ENCODE results near the gene ITGA5.
A peak's percentile ranks its signal among the peaks of the same experiment; 100 is the strongest.

ITGA5 gene

DNA sequence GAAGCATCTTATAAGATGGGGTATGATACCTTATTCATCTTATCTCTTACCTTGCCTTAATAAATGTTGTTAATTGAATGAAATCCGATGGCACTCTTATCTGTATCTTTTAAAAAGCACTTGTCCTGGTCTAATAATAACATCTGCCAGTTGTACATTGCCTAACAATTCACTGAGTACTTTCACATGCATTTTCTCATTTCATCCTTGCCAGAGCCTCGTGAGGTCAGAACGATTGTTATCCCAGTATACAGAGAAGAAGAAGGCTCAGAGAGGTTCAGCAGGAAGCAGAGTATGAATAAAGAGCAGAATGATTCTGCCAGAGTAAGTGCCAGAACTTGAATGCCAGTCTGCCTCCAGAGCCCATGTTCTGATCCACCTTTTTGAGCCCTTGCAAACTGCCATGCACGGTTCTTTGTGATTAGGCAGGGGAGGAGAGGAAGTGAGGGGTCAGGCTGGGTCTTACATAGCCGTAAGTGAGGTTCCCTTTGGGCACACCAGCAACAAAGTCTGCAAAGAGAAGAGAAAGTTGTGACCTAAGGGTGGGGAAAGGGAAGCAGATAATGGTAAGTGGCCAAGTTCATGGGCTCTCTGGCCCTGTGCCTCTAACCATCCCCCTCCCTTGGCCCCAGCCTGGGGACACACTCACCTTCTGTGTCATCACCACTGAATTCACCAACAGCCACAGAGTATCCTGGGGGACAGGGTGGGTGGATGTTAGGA lies 11.7 kb downstream of the ITGA5 start:
- Histone ChIP-seq H2AK5ac (ENCODE audit: low read depth, low read length) (no peak overlapping the region), H2BK5ac (ENCODE audit: low read length) (no peak overlapping the region), H3K4me1 (ENCODE audit: control insufficient read depth in 2 of 2, insufficient read depth in 1 of 2, low read depth in 1 of 2, low read length in 2 of 2) (peaks cover 0 to 3% of the 10 kb centered on the region in 2 donors), H2BK15ac (ENCODE audit: low read length) (no peak overlapping the region), H4K91ac (ENCODE audit: low read depth, low read length, poor library complexity) (no peak overlapping the region), H3K9ac (ENCODE audit: low read depth, low read length, poor library complexity) (no peak overlapping the region), H3K4me3 (ENCODE audit: low read length in 2 of 2) (no peak overlapping the region), H3K9me3 (replicated peaks in 1 of 2; ENCODE audit: control insufficient read depth in 2 of 2, insufficient read depth in 1 of 2, low read depth in 1 of 2, low read length in 2 of 2) (no peaks in the 10 kb centered on the region), H2BK12ac (ENCODE audit: low read length) (no peak overlapping the region), H3K18ac (ENCODE audit: low read length) (no peak overlapping the region), H3K79me1 (ENCODE audit: low read depth, low read length) (peaks cover 3% of the 10 kb centered on the region), H3K36me3 (replicated peaks in 1 of 2; ENCODE audit: control insufficient read depth in 2 of 2, insufficient read depth in 2 of 2, low read length in 2 of 2) (peaks cover 52 to 56% of the 10 kb centered on the region in 2 donors), H3K4ac (ENCODE audit: low read length) (no peak overlapping the region), H3K27me3 (ENCODE audit: control insufficient read depth in 3 of 3, insufficient read depth in 3 of 3, low read depth in 1 of 3, low read length in 3 of 3) (no peaks in the 10 kb centered on the region), H3K27ac (replicated peaks; ENCODE audit: low read length) (no peak overlapping the region), H3K23ac (ENCODE audit: low read depth, low read length, poor library complexity) (no peak overlapping the region), H2AFZ (ENCODE audit: low read length) (no peak overlapping the region), H3K14ac (ENCODE audit: low read length) (no peak overlapping the region), H2BK120ac (ENCODE audit: low read depth, low read length) (no peak overlapping the region), H4K8ac (ENCODE audit: low read depth, low read length) (no peak overlapping the region), H3K4me2 (ENCODE audit: insufficient read depth, low read length, poor library complexity, severe bottlenecking) (no peak overlapping the region)
- DNase-seq (ENCODE audit: low spot score), result no peak
- WGBS, 2 donors (ENCODE audit: extremely low coverage in 2 of 2, insufficient read length in 2 of 2, insufficient replicate concordance in 1 of 2), result no CpG with 5 or more reads among the region's 5 CpGs

DNA sequence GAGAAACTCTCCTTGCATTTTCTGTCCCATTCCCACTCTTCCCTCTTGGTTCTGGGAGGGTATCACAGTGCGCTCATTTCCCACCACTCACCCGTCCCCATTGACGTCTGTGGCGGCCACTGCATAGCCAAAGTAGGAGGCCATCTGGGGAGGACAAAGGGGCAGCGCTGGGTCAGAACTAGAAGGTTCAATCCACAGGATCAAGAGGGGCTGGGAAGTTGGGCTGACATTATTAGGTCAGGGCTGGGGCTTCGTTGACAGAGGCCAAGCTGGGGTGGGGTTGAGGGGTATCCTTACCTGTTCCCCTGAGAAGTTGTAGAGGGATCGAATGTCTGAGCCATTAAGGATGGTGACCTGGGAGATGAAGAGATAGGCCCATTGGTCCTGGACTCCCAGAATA lies 13.5 kb downstream of the ITGA5 start:
- Histone ChIP-seq H3K9me3 (replicated peaks in 1 of 2; ENCODE audit: control insufficient read depth in 2 of 2, insufficient read depth in 1 of 2, low read depth in 1 of 2, low read length in 2 of 2) (no peaks in the 10 kb centered on the region), H4K91ac (ENCODE audit: low read depth, low read length, poor library complexity) (no peak overlapping the region), H3K79me1 (ENCODE audit: low read depth, low read length) (no peaks in the 10 kb centered on the region), H2BK12ac (ENCODE audit: low read length) (no peak overlapping the region), H2BK15ac (ENCODE audit: low read length) (no peak overlapping the region), H3K27ac (replicated peaks; ENCODE audit: low read length) (no peak overlapping the region), H3K9ac (ENCODE audit: low read depth, low read length, poor library complexity) (no peak overlapping the region), H3K18ac (ENCODE audit: low read length) (no peak overlapping the region), H2BK120ac (ENCODE audit: low read depth, low read length) (no peak overlapping the region), H3K36me3 (replicated peaks in 1 of 2; ENCODE audit: control insufficient read depth in 2 of 2, insufficient read depth in 2 of 2, low read length in 2 of 2) (peaks cover 64 to 67% of the 10 kb centered on the region in 2 donors), H3K4me1 (ENCODE audit: control insufficient read depth in 2 of 2, insufficient read depth in 1 of 2, low read depth in 1 of 2, low read length in 2 of 2) (no peaks in the 10 kb centered on the region), H3K14ac (ENCODE audit: low read length) (no peak overlapping the region), H3K23ac (ENCODE audit: low read depth, low read length, poor library complexity) (no peak overlapping the region), H2BK5ac (ENCODE audit: low read length) (no peak overlapping the region), H3K4ac (ENCODE audit: low read length) (no peak overlapping the region), H3K4me2 (ENCODE audit: insufficient read depth, low read length, poor library complexity, severe bottlenecking) (no peak overlapping the region), H2AFZ (ENCODE audit: low read length) (no peak overlapping the region), H3K4me3 (ENCODE audit: low read length in 2 of 2) (no peak overlapping the region), H3K27me3 (ENCODE audit: control insufficient read depth in 3 of 3, insufficient read depth in 3 of 3, low read depth in 1 of 3, low read length in 3 of 3) (no peaks in the 10 kb centered on the region), H2AK5ac (ENCODE audit: low read depth, low read length) (no peak overlapping the region), H4K8ac (ENCODE audit: low read depth, low read length) (no peak overlapping the region)
- DNase-seq (ENCODE audit: low spot score), result no peak
- WGBS, 2 donors (ENCODE audit: extremely low coverage in 2 of 2, insufficient read length in 2 of 2, insufficient replicate concordance in 1 of 2), result no CpG with 5 or more reads among the region's 7 CpGs

DNA sequence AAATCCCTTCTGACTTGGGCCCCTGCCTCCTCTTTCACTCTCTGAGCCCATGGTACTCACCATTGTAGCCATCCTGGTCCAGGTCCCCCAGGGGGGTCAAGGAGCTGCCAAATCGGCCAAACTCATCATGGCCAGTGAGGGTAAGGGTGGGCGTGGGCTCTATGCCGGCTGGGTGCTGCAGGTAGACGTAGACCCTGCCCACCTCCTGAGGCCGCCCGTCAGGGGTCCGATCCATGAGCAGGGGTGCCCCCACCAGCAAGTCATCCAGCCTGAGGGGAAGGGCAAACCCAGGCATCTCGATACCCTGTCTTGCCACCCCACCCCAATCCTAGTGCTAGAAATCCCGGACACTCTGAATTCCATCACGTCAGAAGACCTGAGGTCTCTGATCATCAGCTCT lies 14.0 kb downstream of the ITGA5 start:
- Histone ChIP-seq H3K4me1 (ENCODE audit: control insufficient read depth in 2 of 2, insufficient read depth in 1 of 2, low read depth in 1 of 2, low read length in 2 of 2) (no peaks in the 10 kb centered on the region), H3K36me3 (replicated peaks in 1 of 2; ENCODE audit: control insufficient read depth in 2 of 2, insufficient read depth in 2 of 2, low read length in 2 of 2) (peaks cover 67 to 72% of the 10 kb centered on the region in 2 donors), H3K27me3 (ENCODE audit: control insufficient read depth in 3 of 3, insufficient read depth in 3 of 3, low read depth in 1 of 3, low read length in 3 of 3) (no peaks in the 10 kb centered on the region), H3K27ac (replicated peaks; ENCODE audit: low read length) (no peak overlapping the region), H2AFZ (ENCODE audit: low read length) (no peak overlapping the region), H4K91ac (ENCODE audit: low read depth, low read length, poor library complexity) (no peak overlapping the region), H2BK120ac (ENCODE audit: low read depth, low read length) (no peak overlapping the region), H3K79me1 (ENCODE audit: low read depth, low read length) (no peaks in the 10 kb centered on the region), H2BK5ac (ENCODE audit: low read length) (no peak overlapping the region), H3K14ac (ENCODE audit: low read length) (no peak overlapping the region), H3K4me3 (ENCODE audit: low read length in 2 of 2) (no peak overlapping the region), H3K4me2 (ENCODE audit: insufficient read depth, low read length, poor library complexity, severe bottlenecking) (no peak overlapping the region), H2AK5ac (ENCODE audit: low read depth, low read length) (no peak overlapping the region), H3K18ac (ENCODE audit: low read length) (no peak overlapping the region), H3K23ac (ENCODE audit: low read depth, low read length, poor library complexity) (no peak overlapping the region), H3K9me3 (replicated peaks in 1 of 2; ENCODE audit: control insufficient read depth in 2 of 2, insufficient read depth in 1 of 2, low read depth in 1 of 2, low read length in 2 of 2) (no peaks in the 10 kb centered on the region), H4K8ac (ENCODE audit: low read depth, low read length) (no peak overlapping the region), H2BK15ac (ENCODE audit: low read length) (no peak overlapping the region), H2BK12ac (ENCODE audit: low read length) (no peak overlapping the region), H3K9ac (ENCODE audit: low read depth, low read length, poor library complexity) (no peak overlapping the region), H3K4ac (ENCODE audit: low read length) (no peak overlapping the region)
- WGBS, 2 donors (ENCODE audit: extremely low coverage in 2 of 2, insufficient read length in 2 of 2, insufficient replicate concordance in 1 of 2), result no CpG with 5 or more reads among the region's 10 CpGs
- no peak for DNase-seq (ENCODE audit: low spot score)

DNA sequence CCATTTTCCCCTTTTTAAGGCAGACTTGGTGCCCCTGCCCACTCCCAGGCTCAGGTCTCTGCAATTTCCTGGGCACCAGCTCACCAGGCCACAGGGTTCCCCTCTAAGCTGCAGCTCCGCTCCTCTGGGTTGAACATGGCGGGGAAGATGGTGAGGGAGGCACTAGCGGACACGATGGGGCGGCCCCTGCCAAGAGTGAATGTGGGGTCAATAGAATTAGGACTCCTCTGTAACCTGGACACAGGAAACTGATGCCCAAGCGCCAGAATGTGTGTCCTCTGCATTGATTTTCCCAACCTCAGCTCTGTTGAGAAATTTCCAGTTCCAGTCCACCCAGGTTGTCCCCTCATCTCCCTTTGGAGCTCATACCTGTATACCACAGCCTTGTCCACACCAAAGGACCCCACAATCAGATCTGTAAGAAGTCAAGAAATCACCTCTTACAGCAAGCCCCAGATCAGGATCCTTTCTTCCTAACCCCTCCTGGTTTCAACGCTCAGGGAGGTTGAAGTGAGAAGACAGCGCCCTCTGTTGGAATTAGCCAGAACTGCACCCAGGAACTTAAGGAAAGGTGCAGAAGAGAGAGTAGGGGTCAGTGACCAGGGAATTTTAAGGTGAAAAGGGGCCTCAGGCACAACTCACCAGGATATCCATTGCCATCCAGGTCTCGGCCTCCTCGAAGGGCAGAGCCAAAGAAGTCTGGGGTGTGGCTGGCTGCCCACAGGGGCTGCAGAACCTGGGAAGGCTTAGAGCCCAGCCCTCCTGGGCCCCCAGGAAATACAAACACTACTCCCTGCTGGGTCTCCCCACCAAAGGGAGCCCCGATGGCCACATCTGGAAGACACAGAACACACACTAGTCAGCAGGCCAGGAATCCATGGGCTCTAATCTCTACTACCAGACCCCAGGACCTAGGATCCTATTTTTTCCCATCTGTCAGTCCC lies 14.7 kb downstream of the ITGA5 start:
- H3K4ac ChIP-seq (ENCODE audit: low read length), result no peak overlapping the region
- H4K8ac ChIP-seq (ENCODE audit: low read depth, low read length), result no peak overlapping the region
- H3K27me3 ChIP-seq (ENCODE audit: control insufficient read depth in 3 of 3, insufficient read depth in 3 of 3, low read depth in 1 of 3, low read length in 3 of 3), result no peaks in the 10 kb centered on the region
- H3K36me3 ChIP-seq (replicated peaks in 1 of 2; ENCODE audit: control insufficient read depth in 2 of 2, insufficient read depth in 2 of 2, low read length in 2 of 2), result peaks cover 69 to 78% of the 10 kb centered on the region in 2 donors
- no peak overlapping the region for H2BK12ac ChIP-seq (ENCODE audit: low read length)
- H3K79me1 ChIP-seq (ENCODE audit: low read depth, low read length), result no peaks in the 10 kb centered on the region
- H2BK15ac ChIP-seq (ENCODE audit: low read length), result no peak overlapping the region
- H3K4me2 ChIP-seq (ENCODE audit: insufficient read depth, low read length, poor library complexity, severe bottlenecking), result no peak overlapping the region
- no peak overlapping the region for H3K27ac ChIP-seq (replicated peaks; ENCODE audit: low read length)
- no peak overlapping the region for H3K4me3 ChIP-seq (ENCODE audit: low read length in 2 of 2)
- H3K18ac ChIP-seq (ENCODE audit: low read length), result no peak overlapping the region
- DNase-seq (ENCODE audit: low spot score), result peak; percentile 80
- no peaks in the 10 kb centered on the region for H3K4me1 ChIP-seq (ENCODE audit: control insufficient read depth in 2 of 2, insufficient read depth in 1 of 2, low read depth in 1 of 2, low read length in 2 of 2)
- H2BK5ac ChIP-seq (ENCODE audit: low read length), result no peak overlapping the region
- H3K9me3 ChIP-seq (replicated peaks in 1 of 2; ENCODE audit: control insufficient read depth in 2 of 2, insufficient read depth in 1 of 2, low read depth in 1 of 2, low read length in 2 of 2), result no peaks in the 10 kb centered on the region
- no peak overlapping the region for H3K23ac ChIP-seq (ENCODE audit: low read depth, low read length, poor library complexity)
- H2AFZ ChIP-seq (ENCODE audit: low read length), result no peak overlapping the region
- H2AK5ac ChIP-seq (ENCODE audit: low read depth, low read length), result no peak overlapping the region
- no peak overlapping the region for H3K14ac ChIP-seq (ENCODE audit: low read length)
- no CpG with 5 or more reads among the region's 11 CpGs for WGBS, 2 donors (ENCODE audit: extremely low coverage in 2 of 2, insufficient read length in 2 of 2, insufficient replicate concordance in 1 of 2)
- H3K9ac ChIP-seq (ENCODE audit: low read depth, low read length, poor library complexity), result no peak overlapping the region
- H2BK120ac ChIP-seq (ENCODE audit: low read depth, low read length), result no peak overlapping the region
- H4K91ac ChIP-seq (ENCODE audit: low read depth, low read length, poor library complexity), result no peak overlapping the region

Measured in neuronal stem cell (in vitro differentiated cells).